HG03571 (cell line): Measurements from ENCODE around the gene LCN10.
"Not testable (repeated sequence)": the region's sequence is repeated elsewhere in the genome, so short reads cannot be mapped to it uniquely, and the experiment has no call there.

ENCODE experiments used
- ATAC-seq: cut with Tn5 transposase; IDR thresholded peaks from one replicate; pipeline ENCODE4 v1.9.1; 2021; ENCODE audit not compliant: unreplicated experiment

LCN10 gene

GRCh38 chr9:136755302-136756133 lies 12.8 kb upstream of the LCN10 start:
- not testable (repeated sequence) for ATAC-seq

GRCh38 chr9:136754626-136755301 lies 12.0 kb upstream of the LCN10 start:
- no peak for ATAC-seq

- ATAC-seq, result no peak
Observed at GRCh38 chr9:136754059-136754572, 11.4 kb upstream of the LCN10 start.

GRCh38 chr9:136753371-136754058 lies 10.8 kb upstream of the LCN10 start:
- ATAC-seq, result no peak

- ATAC-seq, result no peak
Observed at GRCh38 chr9:136751814-136752213, 9.1 kb upstream of the LCN10 start.

GRCh38 chr9:136751244-136751643 lies 8.5 kb upstream of the LCN10 start:
- ATAC-seq, result no peak

GRCh38 chr9:136750526-136750925 lies 7.8 kb upstream of the LCN10 start:
- ATAC-seq, result no peak

- no peak for ATAC-seq
Observed at GRCh38 chr9:136748666-136749611, 6.2 kb upstream of the LCN10 start.

GRCh38 chr9:136748201-136748600 lies 5.5 kb upstream of the LCN10 start, which contains the start of gene LCN6:
LCN6 (minus strand) TSS chr9:136748525; CDS start chr9:136748483, 42 bp downstream.
- no peak for ATAC-seq

- no peak for ATAC-seq
Observed at GRCh38 chr9:136747161-136748060, 4.7 kb upstream of the LCN10 start.

- ATAC-seq, result no peak
Observed at GRCh38 chr9:136746621-136747020, 3.9 kb upstream of the LCN10 start.

- ATAC-seq, result no peak
Observed at GRCh38 chr9:136746155-136746490, 3.4 kb upstream of the LCN10 start.

- no peak for ATAC-seq
Observed at GRCh38 chr9:136745389-136746154, 2.8 kb upstream of the LCN10 start.

- ATAC-seq, result no peak
Observed at GRCh38 chr9:136744773-136745172, 2.0 kb upstream of the LCN10 start.

GRCh38 chr9:136743639-136744211 lies 985 bp upstream of the LCN10 start:
- no peak for ATAC-seq

- ATAC-seq, result no peak
Observed at GRCh38 chr9:136741883-136742571, 713 bp downstream of the LCN10 start.

GRCh38 chr9:136740971-136741882 lies 1.5 kb downstream of the LCN10 start:
- ATAC-seq, result no peak
